Endothelial cell of umbilical vein (primary cell): Measurements from ENCODE around the gene PHB1. TPM values are rescaled to one million over a fixed set of nuclear protein-coding genes. Genes with fewer than 3 reads are reported as not detected.

Source experiments
- BruUV-seq: library from RNA; stranded (reverse); fragments of 400-500 nt; replicated peaks from 2 replicates; lab custom pipeline; 2021; lab: Mats Ljungman, UMichigan
- CTCF ChIA-PET: fragments of 300-600, 350-600 bp; sonication (Branson Sonifier 250); formaldehyde crosslinking; loops from one replicate; lab custom pipeline; 2021; ENCODE audit warnings: antibody characterized with exemption, inconsistent platforms; lab: Charles Lee
- POLR2A ChIA-PET: fragments of 300-600, 350-600 bp; sonication (Branson Sonifier 250); formaldehyde crosslinking; loops from one replicate; lab custom pipeline; 2021; ENCODE audit warnings: antibody characterized with exemption, inconsistent platforms; lab: Charles Lee
- DNase-seq: peaks from one replicate; pipeline ENCODE4 v3.0.0-alpha.2; 2011; ENCODE audit warnings: low read depth, low spot score
- FAIRE-seq: peaks from 2 replicates; lab custom pipeline; 2011; peaks lifted over from hg19 to GRCh38; lab: Jason Lieb, UNC
- H2AFZ ChIP-seq: 2 replicates; pipeline ENCODE4 v1.6.0; 2012; ENCODE audit warnings: low read depth, low read length, control low read depth, inconsistent platforms
- H3K27ac ChIP-seq: 2 replicates; pipeline ENCODE4 v1.5.1; 2011; ENCODE audit warnings: low read depth, mild to moderate bottlenecking, control low read depth, low read length, moderate library complexity; ENCODE audit not compliant: insufficient read depth
- H3K27me3 ChIP-seq, 2 experiments: 2 replicates each; pipeline versions ENCODE4 v1.6.0 to v1.6.1; 2011; ENCODE audit warnings: low read length in 2 of 2, mixed read lengths in 1 of 2; ENCODE audit not compliant: control insufficient read depth in 2 of 2, insufficient read depth in 2 of 2
- H3K36me3 ChIP-seq, 2 experiments: 2 replicates in 1 of 2; 3 replicates in 1 of 2; pipeline ENCODE4 v1.5.1; 2011; ENCODE audit warnings: low read length in 2 of 2, mild to moderate bottlenecking in 1 of 2, moderate library complexity in 1 of 2; ENCODE audit not compliant: control insufficient read depth in 2 of 2, insufficient read depth in 2 of 2; ENCODE audit errors: extremely low read depth in 1 of 2
- H3K4me1 ChIP-seq: 3 replicates; pipeline ENCODE4 v1.5.1; 2011; ENCODE audit warnings: mild to moderate bottlenecking, low read length; ENCODE audit not compliant: control insufficient read depth, insufficient read depth; ENCODE audit errors: extremely low read depth
- H3K4me2 ChIP-seq: 2 replicates; pipeline ENCODE4 v1.6.1; 2011; ENCODE audit warnings: low read length, control low read depth, mixed read lengths; ENCODE audit not compliant: insufficient read depth
- H3K4me3 ChIP-seq, 3 experiments: fragments of 200-600 bp in 1 of 3; sonication (generic), shearing (Covaris generic) in 1 of 3; replicated peaks in 1 of 3; 2 replicates each; pipeline ENCODE4 v1.5.1; 2011 to 2016; ENCODE audit warnings: control low read depth in 3 of 3, low read length in 3 of 3, mild to moderate bottlenecking in 2 of 3, inconsistent platforms in 1 of 3, low read depth in 1 of 3, moderate library complexity in 1 of 3; ENCODE audit not compliant: insufficient read depth in 1 of 3
- H3K79me2 ChIP-seq: 2 replicates; pipeline ENCODE4 v1.6.0; 2012; ENCODE audit warnings: low read length, inconsistent platforms; ENCODE audit not compliant: control insufficient read depth, insufficient read depth
- H3K9ac ChIP-seq: replicated peaks from 2 replicates; pipeline ENCODE3; 2011; ENCODE audit warnings: low read length, control low read depth; ENCODE audit not compliant: insufficient read depth; ENCODE audit errors: extremely low read depth
- H3K9me1 ChIP-seq: replicated peaks from 3 replicates; pipeline ENCODE4 v1.6.0; 2011; ENCODE audit warnings: mild to moderate bottlenecking, low read length; ENCODE audit not compliant: control insufficient read depth, insufficient read depth; ENCODE audit errors: extremely low read depth
- H3K9me3 ChIP-seq: replicated peaks from 2 replicates; pipeline ENCODE4 v1.5.1; 2012; ENCODE audit warnings: low read length, inconsistent platforms; ENCODE audit not compliant: control insufficient read depth, insufficient read depth
- H4K20me1 ChIP-seq: replicated peaks from 2 replicates; pipeline ENCODE3; 2011; ENCODE audit warnings: mild to moderate bottlenecking, low read length; ENCODE audit not compliant: control insufficient read depth, insufficient read depth; ENCODE audit errors: extremely low read depth
- EZH2 ChIP-seq: IDR thresholded peaks from 2 replicates; pipeline ENCODE4 v1.6.1; 2012; ENCODE audit warnings: borderline replicate concordance, low read depth, mild to moderate bottlenecking, moderate library complexity, low read length, inconsistent platforms; ENCODE audit not compliant: severe bottlenecking
- GATA2 ChIP-seq: IDR thresholded peaks from 2 replicates; pipeline ENCODE4 v1.7.0; 2011; ENCODE audit warnings: low read depth, mild to moderate bottlenecking, moderate library complexity, mixed read lengths, low read length; ENCODE audit not compliant: insufficient read length, insufficient read depth
- JUN ChIP-seq: IDR thresholded peaks from 2 replicates; pipeline ENCODE4 v1.6.1; 2011; ENCODE audit warnings: borderline replicate concordance, low read depth; ENCODE audit not compliant: insufficient read length, insufficient read depth
- POLR2A ChIP-seq: IDR thresholded peaks from 2 replicates; pipeline ENCODE4 v1.6.1; 2012; ENCODE audit warnings: low read depth, mild to moderate bottlenecking, control low read depth, low read length
- dilution Hi-C: fragments of 300-500 bp; cut with MboI; formaldehyde crosslinking; loops from one replicate; pipeline ENCODE4 v1.15.0; 2019; ENCODE audit warnings: low sequenced_read_pairs; ENCODE audit not compliant: extremely low pct_ligation_motif_present
- intact Hi-C: fragments of 100-400 bp; cut with micrococcal nuclease; formaldehyde crosslinking; loops from one replicate; pipeline ENCODE4 v1.10.0; 2022
- polyA plus RNA-seq, 4 experiments: library from polyadenylated mRNA; depleted of rRNA in 3 of 4; stranded (reverse) in 3 of 4; unstranded in 1 of 4; fragments of >200 nt; gene quantifications; 2 replicates each; pipeline versions ENCODE4 v1.2.1 to v1.2.3, GENCODE V29; 2011 to 2012; ENCODE audit warnings: missing spikeins in 1 of 4
- total RNA-seq: library from RNA; stranded (reverse); gene quantifications from 2 replicates; pipeline ENCODE4 v1.2.3, GENCODE V29; 2021
- TF ChIP-seq, protein P1 (sequence below): IDR thresholded peaks from 2 replicates; pipeline ENCODE4 v1.6.1; 2011; ENCODE audit not compliant: insufficient read depth, insufficient read length
- TF ChIP-seq, protein P2 (sequence below), 2 donors: IDR thresholded peaks; 1 replicate in 1 of 2; 2 replicates in 1 of 2; pipeline ENCODE4 v1.5.1; 2011; ENCODE audit warnings: low read length in 2 of 2, mild to moderate bottlenecking in 2 of 2, moderate library complexity in 2 of 2, control low read depth in 1 of 2, inconsistent platforms in 1 of 2, low read depth in 1 of 2; ENCODE audit not compliant: insufficient read depth in 1 of 2; ENCODE audit errors: extremely low read depth in 1 of 2

PHB1 gene
- total and polyA plus RNA-seq, 2 donors (not counting 3 experiments of a cell fraction or from before 2014, with no cell fraction given): 222 to 287 TPM

DNA sequence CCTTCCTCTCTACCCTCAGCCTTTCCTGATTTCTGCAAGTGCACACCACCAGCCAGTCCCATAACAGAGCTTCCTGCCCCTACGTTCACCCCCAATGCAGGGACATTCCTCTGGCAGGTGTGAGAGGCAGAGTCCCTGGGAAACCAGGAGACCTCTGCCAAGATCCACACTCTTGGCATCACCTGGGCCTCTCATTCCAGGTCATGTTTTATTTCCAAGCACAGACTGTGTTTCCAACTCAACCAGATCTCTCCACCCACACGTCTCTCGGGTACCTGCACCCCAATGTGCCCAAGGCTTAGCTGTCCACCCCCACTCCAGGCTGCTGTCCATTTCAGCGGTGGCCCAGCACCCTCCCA lies 21.0 kb upstream of the PHB1 start:
- intact Hi-C loops: loop anchor here (1.0 kb wide), 2 partner anchors 113 to 121 kb away; no protein-coding TSS in a partner anchor
- Histone ChIP-seq H3K9ac (no peak overlapping the region), H3K4me1 (no peaks in the 10 kb centered on the region), H3K27ac (no peak overlapping the region), H3K9me3 (no peaks in the 10 kb centered on the region), H3K36me3 (no peaks in the 10 kb centered on the region), H3K9me1 (no peaks in the 10 kb centered on the region), H3K79me2 (no peaks in the 10 kb centered on the region), H3K4me2 (no peak overlapping the region), H3K4me3 (no peak overlapping the region), H4K20me1 (no peaks in the 10 kb centered on the region), H3K27me3 (peaks cover 24% of the 10 kb centered on the region in 2 experiments), H2AFZ (no peak overlapping the region)
- dilution Hi-C loops: no loop called here
- CTCF ChIA-PET: interaction anchor here (0.7 to 9.6 kb wide), 11 partner anchors 8 to 125 kb away, joined by 3 to 188 read pairs (median 4); no protein-coding TSS in a partner anchor
- no peak for DNase-seq
- no peak for FAIRE-seq
- no TSS peak for BruUV-seq
- TF ChIP-seq POLR2A (no peak), JUN (no peak), GATA2 (no peak), EZH2 (no peak)
- TF ChIP-seq, protein P1, sequence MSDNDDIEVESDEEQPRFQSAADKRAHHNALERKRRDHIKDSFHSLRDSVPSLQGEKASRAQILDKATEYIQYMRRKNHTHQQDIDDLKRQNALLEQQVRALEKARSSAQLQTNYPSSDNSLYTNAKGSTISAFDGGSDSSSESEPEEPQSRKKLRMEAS: no peak
- TF ChIP-seq, protein P2, sequence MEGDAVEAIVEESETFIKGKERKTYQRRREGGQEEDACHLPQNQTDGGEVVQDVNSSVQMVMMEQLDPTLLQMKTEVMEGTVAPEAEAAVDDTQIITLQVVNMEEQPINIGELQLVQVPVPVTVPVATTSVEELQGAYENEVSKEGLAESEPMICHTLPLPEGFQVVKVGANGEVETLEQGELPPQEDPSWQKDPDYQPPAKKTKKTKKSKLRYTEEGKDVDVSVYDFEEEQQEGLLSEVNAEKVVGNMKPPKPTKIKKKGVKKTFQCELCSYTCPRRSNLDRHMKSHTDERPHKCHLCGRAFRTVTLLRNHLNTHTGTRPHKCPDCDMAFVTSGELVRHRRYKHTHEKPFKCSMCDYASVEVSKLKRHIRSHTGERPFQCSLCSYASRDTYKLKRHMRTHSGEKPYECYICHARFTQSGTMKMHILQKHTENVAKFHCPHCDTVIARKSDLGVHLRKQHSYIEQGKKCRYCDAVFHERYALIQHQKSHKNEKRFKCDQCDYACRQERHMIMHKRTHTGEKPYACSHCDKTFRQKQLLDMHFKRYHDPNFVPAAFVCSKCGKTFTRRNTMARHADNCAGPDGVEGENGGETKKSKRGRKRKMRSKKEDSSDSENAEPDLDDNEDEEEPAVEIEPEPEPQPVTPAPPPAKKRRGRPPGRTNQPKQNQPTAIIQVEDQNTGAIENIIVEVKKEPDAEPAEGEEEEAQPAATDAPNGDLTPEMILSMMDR (IDR thresholded peaks at IDR 0.05; ENCODE audit: extremely low read depth in 1 of 2, insufficient read depth in 1 of 2, low read depth in 1 of 2, low read length in 2 of 2): no peak
- POLR2A ChIA-PET: no interaction called here
